GM10266 (cell line): ENCODE measurements around the gene ADARB2.

Source experiments
- DNase-seq: peaks from one replicate; pipeline ENCODE4 v3.0.0; 2012; ENCODE audit errors: extremely low spot score
- TF ChIP-seq, protein P1 (sequence below): IDR thresholded peaks from 2 replicates; pipeline ENCODE4 v1.5.1; 2012; ENCODE audit warnings: mild to moderate bottlenecking, low read depth; ENCODE audit not compliant: control insufficient read depth, insufficient read depth; ENCODE audit errors: missing control alignments

The ADARB2 gene

GRCh38 chr10:1394155-1394912, 343.0 kb downstream of the ADARB2 start:
- no peak for DNase-seq
- TF ChIP-seq, protein P1, sequence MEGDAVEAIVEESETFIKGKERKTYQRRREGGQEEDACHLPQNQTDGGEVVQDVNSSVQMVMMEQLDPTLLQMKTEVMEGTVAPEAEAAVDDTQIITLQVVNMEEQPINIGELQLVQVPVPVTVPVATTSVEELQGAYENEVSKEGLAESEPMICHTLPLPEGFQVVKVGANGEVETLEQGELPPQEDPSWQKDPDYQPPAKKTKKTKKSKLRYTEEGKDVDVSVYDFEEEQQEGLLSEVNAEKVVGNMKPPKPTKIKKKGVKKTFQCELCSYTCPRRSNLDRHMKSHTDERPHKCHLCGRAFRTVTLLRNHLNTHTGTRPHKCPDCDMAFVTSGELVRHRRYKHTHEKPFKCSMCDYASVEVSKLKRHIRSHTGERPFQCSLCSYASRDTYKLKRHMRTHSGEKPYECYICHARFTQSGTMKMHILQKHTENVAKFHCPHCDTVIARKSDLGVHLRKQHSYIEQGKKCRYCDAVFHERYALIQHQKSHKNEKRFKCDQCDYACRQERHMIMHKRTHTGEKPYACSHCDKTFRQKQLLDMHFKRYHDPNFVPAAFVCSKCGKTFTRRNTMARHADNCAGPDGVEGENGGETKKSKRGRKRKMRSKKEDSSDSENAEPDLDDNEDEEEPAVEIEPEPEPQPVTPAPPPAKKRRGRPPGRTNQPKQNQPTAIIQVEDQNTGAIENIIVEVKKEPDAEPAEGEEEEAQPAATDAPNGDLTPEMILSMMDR: no peak

DNA sequence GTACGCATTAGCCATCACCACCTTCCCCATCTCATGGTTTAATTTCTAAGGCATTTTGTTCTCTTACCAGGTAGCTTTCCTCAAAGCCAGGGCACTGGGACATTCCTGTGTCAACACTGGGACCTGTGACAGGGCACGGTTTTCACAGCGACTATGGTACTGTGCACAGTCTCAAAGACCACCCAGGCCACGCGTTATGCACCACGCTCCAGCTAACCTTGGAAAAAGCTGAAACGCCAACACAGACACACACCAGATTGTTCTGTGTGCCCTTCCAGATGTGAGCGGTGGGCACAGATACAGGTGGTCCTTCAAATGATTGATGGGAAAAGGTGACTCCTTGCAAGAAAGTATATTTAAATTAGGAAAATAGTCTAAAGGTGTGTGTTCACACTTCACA, 343.8 kb downstream of the ADARB2 start:
- no peak for DNase-seq
- TF ChIP-seq, protein P1: no peak

DNA sequence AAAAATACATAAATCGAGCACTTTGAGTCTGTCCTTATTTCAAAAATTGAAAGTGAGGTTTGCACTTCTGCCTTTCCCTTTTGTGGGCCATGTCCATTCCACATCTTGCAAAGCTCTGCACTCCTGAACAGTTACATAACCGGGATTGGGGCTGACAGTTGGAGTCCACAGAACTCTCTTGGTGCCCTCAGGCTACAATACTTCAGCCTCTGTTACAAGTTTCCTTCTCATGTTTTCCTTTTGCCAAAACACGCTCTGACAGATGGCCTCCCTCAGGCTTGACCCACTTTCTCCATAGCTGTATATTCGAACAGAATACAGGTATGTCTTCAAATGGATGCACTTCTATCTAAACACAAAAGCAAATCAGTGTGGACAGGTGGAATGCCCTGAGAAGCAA, 345.2 kb downstream of the ADARB2 start:
- TF ChIP-seq, protein P1: no peak
- no peak for DNase-seq

- TF ChIP-seq, protein P1: no peak
- DNase-seq: no peak
Measured at GRCh38 chr10:1390200-1390599, 347.1 kb downstream of the ADARB2 start.

DNA sequence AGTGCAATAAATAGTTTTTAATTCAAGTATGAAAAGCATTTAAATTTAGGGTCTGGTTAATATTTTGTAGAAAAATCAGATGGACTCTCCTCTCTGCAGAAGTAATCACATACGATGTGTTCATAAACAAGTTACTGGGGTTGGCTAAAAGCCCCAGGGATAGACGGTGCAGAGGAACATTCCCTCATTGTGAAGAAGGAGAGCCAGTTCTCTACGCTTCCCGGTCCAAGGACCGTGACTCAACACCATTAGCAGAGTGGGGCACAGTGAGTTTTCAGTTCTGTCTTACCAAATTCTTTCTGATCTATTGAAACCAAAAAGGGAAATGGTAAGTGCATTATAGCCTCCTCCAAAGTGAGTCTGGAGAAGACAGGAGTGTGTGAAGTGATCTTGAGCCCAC, 353.3 kb downstream of the ADARB2 start:
- TF ChIP-seq, protein P1: no peak

GRCh38 chr10:1382711-1383110, 354.6 kb downstream of the ADARB2 start:
- DNase-seq: no peak
- TF ChIP-seq, protein P1: no peak

More for the DNA sequence above, 353.3 kb downstream of the ADARB2 start:
- DNase-seq: no peak

GRCh38 chr10:1381339-1381738, 356.0 kb downstream of the ADARB2 start:
- TF ChIP-seq, protein P1: no peak
- DNase-seq: no peak
